NCI-H446 (cell line): Measurements from ENCODE around the gene VCPKMT.
"Not testable (repeated sequence)": the region's sequence is repeated elsewhere in the genome, so short reads cannot be mapped to it uniquely, and the experiment has no call there.

Experiments
- DNase-seq, 2 experiments: peaks; one replicate each; lab custom pipeline; 2025; lab: John Stamatoyannopoulos, UW

VCPKMT gene

GRCh38 chr14:50092006-50092555, 24.3 kb downstream of the VCPKMT start:
- DNase-seq = no peak

GRCh38 chr14:50091240-50091913, 25.0 kb downstream of the VCPKMT start:
- no peak for DNase-seq

- no peak for DNase-seq
These were observed 27.2 kb downstream of the VCPKMT start for GRCh38 chr14:50089208-50089607.

GRCh38 chr14:50088731-50089130, 27.6 kb downstream of the VCPKMT start:
- DNase-seq = no peak

- no peak for DNase-seq
These were observed 28.3 kb downstream of the VCPKMT start for GRCh38 chr14:50088117-50088515.

- DNase-seq = no peak
These were observed 28.8 kb downstream of the VCPKMT start for GRCh38 chr14:50087341-50088116.

- no peak for DNase-seq
These were observed 30.1 kb downstream of the VCPKMT start for GRCh38 chr14:50086321-50086711.

GRCh38 chr14:50085570-50086320, 30.6 kb downstream of the VCPKMT start:
- no peak for DNase-seq

- DNase-seq = no peak
These were observed 31.7 kb downstream of the VCPKMT start for GRCh38 chr14:50084666-50085065.

GRCh38 chr14:50083467-50084337, 32.7 kb downstream of the VCPKMT start:
- DNase-seq = no peak

- no peak for DNase-seq
These were observed 33.4 kb downstream of the VCPKMT start for GRCh38 chr14:50082784-50083466.

- no peak for DNase-seq
These were observed 34.0 kb downstream of the VCPKMT start for GRCh38 chr14:50082308-50082742.

- not testable (repeated sequence) for DNase-seq
These were observed 37.3 kb downstream of the VCPKMT start for GRCh38 chr14:50079103-50079502.

- not testable (repeated sequence) for DNase-seq
These were observed 42.7 kb downstream of the VCPKMT start for GRCh38 chr14:50073663-50074062.

- DNase-seq = no peak
These were observed 44.0 kb downstream of the VCPKMT start for GRCh38 chr14:50072395-50072794.

GRCh38 chr14:50070840-50071548, 45.4 kb downstream of the VCPKMT start:
- DNase-seq = no peak

- no peak for DNase-seq
These were observed 46.1 kb downstream of the VCPKMT start for GRCh38 chr14:50070230-50070629.

- no peak for DNase-seq
These were observed 47.0 kb downstream of the VCPKMT start for GRCh38 chr14:50069325-50069724.

- no peak for DNase-seq
These were observed 47.9 kb downstream of the VCPKMT start for GRCh38 chr14:50068496-50068895.
